GM19240 (cell line): Measurements from ENCODE around the gene SOCS7.

Source experiments
- DNase-seq: peaks from one replicate; pipeline ENCODE4 v3.0.0; 2011; ENCODE audit warnings: low spot score; ENCODE audit not compliant: insufficient read length

SOCS7 gene

GRCh38 chr17:38363016-38363415 lies 11.4 kb downstream of the SOCS7 start:
- no peak for DNase-seq

DNA sequence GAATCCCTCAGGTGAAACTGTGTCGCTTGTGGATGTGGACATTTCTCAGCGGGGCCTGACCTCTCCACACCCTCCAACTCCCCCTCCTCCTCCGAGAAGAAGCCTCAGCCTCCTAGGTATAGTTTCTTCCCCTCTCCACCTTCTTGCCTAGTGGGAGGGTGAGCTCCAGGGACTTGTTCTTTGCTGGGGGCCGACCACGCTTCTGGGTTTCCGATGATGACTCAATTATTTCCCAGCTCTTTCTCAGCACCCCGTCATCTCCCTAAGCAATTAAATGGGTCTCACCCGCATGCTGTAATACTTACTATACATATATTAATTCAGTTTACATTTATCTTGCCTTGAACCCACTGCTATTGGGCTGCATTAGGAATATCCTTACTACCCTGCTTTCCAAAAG lies 13.1 kb downstream of the SOCS7 start:
- DNase-seq = no peak

DNA sequence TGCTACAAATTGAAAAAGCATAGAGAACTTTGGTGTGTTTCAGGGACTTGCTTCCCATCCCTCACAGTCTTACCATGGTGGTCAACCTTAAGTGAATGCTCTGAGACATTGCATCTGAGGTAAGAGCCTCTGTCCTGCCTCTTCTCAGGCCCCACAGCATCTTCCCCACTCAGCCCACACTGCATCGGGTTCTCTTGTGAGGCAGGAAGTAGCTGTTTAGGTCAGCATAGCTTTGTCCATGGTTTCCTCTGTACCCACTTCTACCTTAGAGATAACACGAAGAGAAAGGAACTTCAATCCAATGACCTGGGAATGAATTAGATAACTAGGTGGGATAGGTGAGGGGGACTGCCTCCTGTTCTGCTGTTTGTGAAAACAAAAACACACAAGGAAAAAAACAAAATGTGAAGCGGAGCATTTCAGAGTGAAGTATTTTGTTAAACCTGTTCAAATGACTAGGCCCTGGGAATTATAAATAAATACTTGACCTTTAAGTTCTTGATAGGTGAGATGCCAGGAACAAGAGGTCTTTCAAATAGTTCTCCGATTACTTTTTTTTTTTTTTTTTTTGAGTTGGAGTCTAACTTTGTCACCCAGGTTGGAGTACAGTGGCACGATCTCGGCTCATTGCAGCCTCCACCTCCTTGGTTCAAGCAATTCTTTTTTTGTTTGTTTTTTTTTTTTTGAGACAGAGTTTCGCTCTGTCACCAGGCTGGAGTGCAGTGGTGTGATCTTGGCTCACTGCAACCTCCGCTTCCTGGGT lies 17.7 kb downstream of the SOCS7 start:
- DNase-seq = no peak

- no peak for DNase-seq
Observed at GRCh38 chr17:38379448-38379847, 27.8 kb downstream of the SOCS7 start.

DNA sequence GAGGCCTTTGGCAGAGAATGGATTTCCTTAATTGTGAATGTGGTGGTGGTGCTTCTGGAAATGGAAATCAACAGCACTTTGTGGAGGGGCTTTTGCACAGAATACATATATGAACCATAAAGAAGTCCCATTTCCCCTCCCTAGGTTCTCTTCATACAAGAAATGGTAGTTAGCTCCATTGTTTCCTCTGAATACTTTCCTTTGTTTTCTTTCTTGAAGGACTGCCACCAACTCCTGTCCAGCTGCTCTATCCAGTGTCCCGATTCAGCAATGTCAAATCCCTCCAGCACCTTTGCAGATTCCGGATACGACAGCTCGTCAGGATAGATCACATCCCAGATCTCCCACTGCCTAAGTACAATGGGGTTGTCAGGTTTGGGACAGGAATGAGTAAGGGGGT lies 43.4 kb downstream of the SOCS7 start:
- DNase-seq = no peak

DNA sequence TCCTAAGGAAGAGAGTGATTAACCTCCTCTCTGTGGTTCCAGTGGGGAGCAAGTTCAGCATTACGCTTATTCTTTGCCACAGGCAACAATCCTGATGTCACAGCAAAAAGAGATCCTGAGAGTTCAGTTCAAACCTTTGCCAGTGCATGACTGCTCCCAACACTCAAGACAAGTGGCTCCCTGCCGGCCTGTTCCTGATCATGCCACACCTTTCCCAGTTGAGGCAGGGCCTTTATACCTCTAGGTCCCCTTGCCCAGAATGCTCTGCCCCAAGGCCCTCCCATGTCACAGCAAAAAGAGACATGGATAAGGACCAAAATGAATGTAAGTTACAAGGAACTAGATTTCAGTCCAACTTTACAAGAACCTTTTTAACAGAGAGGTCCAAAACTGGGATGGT lies 45.6 kb downstream of the SOCS7 start:
- DNase-seq = no peak

GRCh38 chr17:38400286-38400685 lies 48.6 kb downstream of the SOCS7 start:
- no peak for DNase-seq

DNA sequence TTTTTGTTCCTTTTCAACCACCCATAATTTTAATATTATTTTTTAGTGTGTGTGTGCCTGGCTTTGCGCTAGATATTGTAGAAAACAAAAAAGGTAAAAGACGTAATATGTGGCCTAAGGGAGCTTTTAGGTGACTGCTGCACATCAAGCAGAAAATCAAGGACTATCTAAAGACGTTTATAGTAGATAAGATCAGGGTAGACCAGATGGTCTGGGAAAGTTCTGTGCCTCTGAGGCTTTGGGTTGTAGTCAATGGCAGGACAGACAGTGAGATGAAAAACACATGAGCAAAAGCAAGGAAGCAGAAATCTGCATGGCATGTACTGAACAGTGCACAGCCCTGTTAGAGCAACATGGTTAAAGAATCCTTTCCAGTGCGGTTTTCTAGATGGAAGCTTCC lies 49.8 kb downstream of the SOCS7 start:
- no peak for DNase-seq

- no peak for DNase-seq
Observed at GRCh38 chr17:38402897-38403296, 51.3 kb downstream of the SOCS7 start.

DNA sequence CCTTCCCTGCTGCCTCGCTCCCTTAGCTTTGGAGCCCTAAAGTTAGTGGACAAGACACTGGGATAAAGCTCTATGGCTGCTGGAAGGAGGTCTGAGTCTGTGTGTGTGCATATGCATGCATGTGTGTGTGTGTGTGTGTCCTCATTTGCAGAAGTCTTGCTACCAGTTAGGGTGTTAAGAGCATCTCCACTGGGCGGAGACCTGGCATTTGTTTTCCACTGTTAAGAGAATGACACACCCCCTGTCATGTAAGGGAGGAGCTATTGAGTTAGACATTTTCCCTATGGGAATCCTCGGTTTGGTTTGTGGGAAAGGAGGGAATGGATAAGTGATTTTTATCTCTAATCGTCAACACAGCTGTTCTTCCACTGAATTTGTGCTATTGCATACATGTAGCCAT lies 51.8 kb downstream of the SOCS7 start:
- DNase-seq = no peak

DNA sequence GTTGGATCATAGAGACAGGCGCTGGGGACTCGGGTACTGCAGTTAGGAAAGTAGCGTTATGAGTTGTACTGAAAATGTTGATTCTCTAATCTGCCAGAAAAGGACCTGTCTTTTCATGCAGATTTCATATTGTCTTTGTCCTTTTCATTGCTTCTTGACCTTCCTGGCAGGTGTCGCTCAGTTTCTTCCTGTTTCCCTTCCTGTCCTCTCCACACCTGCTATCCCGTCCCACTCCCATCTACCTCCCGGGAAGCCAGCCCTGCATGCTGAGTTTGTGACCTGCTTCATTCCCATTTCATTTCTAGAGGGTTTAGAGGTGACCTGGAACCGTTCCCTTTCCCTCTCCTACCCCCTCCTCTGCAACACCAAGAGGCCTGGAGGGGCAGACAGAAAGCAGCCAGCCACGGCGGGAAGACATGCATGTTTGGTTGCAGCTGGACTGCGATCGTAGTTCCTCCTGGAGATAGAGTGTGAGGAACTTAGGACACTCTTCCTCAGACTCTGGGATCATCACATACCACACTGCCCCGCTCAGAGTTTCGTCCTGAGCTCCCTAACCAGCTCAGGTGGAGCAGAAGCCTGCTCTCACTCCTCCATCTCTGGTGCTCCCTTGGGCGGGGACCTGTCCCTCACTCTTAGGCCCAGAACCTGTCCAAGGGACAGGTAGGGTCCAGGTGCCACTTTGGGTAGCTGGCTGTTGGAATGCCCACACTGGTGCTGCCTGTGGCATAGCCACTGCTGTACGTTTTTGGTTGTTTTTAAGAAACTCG lies 52.7 kb downstream of the SOCS7 start:
- no peak for DNase-seq

- DNase-seq = no peak
Observed at GRCh38 chr17:38405654-38406053, 54.0 kb downstream of the SOCS7 start.

DNA sequence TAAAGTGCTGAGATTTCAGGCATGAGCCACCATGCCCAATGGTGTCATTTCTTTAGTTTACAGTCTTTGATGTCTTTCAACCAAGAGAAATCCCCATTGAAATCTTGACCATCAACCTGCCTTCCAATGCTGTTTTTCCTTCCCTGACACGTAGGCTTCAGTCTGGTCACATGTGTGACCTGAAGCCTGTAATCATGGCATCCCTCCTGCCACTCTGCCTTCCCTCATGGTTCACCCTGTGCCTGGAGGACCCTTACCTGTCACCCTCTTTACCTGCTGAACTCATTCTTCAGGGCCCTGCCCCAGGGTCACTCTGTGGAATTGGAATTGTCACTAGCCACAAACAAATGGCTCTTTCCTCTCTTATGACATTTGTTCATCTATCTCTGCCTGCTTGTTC lies 58.6 kb downstream of the SOCS7 start:
- DNase-seq = no peak

GRCh38 chr17:38415250-38416194 lies 63.9 kb downstream of the SOCS7 start:
- no peak for DNase-seq

DNA sequence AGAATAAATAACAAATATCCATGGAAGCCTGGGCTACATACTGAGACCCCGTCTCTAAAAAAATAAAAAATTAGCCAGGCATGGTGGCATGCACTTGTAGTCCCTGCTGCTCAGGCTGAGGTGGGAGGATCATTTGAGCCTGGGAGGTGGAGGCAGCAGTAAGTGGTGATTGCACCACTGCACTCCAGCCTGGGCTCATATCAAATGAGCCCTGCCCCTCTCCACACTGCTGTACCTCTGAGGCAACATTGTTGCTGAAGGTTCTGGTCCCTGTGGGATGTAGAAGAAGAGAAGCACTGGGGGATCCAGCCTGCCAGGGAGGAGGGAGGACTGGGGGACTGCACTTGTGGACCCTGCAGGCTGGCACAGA lies 65.2 kb downstream of the SOCS7 start:
- DNase-seq = no peak

DNA sequence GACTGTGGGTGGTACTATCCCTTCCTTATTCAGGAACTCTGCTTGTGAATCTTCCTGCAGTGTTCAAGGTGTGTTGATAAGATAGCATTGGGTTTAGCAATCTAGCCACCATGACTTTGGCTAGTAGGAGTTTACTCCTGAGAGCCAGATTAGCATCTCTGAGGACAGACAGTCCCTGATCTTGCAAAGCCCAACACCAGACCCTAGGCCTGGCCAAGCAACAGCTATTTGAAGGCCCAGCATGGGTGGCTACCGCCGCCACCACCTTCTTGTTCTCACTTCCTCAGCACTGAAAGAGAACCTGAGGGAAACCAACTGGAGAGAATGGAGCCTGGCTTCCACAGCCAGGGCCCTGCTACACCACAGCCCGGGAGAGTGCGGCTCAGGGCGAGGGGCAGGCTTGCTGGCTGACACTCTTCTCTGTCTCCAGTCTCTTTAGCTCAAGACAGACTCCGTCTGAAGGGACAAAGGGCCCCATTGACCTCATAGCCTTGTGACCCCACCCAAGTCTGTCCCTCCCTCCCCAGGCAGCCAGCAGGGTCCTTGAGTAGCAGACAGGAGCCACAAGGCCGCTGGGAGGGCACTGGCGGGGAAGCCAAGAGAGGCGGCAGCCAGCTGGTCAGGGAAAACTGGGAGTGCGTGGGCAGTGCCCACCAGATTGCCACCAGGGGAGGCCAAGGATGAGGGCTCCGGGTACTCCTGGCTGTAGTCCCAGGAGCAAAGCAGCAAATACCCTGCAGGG lies 65.7 kb downstream of the SOCS7 start:
- DNase-seq = no peak

DNA sequence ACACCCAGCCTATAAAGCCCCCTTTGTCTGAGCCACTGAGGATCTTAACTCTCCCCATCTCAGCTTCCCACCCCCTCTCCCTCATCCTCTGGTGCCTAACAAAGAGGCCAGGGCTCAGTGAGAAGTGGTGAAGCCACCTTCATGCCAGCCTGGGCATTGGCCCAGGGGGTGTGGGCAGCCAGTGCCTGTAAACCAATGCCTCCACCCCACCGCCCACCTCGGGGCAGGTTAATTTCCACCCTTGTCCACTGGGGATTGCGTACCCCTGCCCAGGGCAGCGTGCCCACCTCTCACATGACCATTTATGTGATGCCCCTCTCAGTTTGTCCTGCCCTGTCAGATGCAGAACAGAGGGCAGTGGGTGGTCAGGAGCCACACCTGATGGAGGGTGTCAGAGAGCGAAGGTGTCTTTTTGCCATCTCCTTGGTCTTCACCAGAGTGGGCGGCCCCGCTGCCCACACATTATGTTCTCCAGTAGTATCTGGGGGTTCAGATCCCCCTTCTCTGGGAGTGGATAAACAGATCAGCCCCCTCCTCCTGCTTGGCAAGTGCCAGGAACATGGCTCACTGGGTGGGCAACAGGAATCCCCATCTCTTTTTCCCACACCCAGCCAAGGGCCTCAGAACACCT lies 66.5 kb downstream of the SOCS7 start:
- DNase-seq = no peak

DNA sequence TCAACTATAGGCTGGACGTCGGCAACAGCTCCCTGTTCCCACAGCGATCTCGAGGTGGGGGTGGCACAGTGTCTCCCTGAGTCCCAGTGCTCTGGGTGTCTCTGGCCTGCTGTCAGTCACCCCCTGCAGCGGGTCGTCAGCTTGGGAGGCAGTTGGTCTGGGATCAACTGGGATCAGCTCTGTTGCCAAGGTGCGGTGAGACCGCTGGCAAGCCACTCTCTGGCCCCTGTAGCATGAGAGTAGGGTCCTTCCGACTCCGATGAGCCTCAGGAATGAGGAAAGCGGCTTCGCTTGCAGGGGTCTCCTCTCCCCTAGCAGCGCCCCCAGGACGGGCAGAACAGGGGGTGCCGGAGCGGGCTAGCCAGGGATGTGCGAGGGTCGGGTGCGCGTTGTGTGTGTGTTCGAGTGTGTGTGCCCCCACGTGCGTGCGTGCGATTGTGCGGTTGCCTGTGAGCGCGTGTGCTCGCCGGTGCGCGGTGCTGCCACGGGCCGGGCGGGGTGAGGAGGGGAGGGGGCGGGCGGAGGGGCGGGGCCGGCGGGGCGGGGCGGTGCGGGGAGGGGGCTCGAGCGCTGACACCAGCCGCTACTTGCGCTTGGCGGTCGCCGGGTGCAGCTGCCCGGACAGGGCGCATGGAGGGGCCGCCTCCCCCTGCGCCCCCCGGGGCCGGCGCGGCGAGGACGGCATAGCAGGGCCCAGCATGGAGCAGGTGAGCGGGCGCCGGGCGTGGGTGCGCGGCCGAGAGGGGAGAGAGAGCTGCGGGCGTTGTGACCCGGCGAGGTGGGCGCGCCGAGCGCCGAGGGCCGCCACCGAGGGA lies 67.3 kb downstream of the SOCS7 start:
- no peak for DNase-seq

DNA sequence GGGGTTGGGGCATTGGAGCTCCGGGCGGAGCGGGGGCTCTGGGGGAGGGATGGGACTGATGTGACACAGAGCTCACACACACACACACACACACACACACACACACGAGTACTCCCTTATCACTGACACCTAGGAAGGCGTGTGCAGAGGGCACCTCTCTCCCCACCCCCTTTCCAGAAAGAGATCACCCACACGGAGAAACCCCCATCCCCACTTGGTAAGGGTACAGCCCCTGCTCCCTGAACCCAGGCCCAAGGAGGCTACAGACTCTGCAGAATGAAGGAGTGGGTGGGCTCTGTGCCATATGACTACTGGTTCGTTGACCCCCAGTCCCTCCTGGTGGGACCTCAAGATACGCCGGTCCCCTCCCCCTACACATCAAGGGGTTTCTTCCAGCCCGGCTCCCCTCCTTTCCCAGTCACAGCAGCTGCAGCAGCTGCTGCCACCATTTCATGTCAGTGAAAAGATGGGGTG lies 67.9 kb downstream of the SOCS7 start:
- DNase-seq = no peak

- DNase-seq = no peak
Observed at GRCh38 chr17:38420518-38420917, 68.9 kb downstream of the SOCS7 start.
